ENCODE data around the gene CLEC16A.

DNA sequence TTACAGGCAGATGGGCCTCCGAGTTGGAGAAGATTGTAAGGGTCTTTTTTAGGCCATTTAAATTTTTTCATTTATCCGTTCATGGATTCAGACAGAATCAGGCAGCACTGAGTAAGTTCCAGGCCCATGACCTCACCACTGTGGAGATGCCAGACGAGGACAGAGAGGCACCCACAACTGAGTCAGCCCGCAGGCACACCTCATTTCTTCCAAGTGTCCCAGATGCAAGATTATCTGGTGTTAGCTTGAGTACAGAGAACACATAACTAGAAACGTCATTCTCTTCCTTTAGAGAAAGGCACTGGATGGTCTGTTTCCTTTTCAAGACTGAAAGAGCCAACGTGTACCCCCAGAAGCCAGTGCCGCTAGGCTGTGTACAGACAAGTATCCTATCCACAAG lies 16.9 kb downstream of the CLEC16A start:
- TF ChIP-seq, protein P1, sequence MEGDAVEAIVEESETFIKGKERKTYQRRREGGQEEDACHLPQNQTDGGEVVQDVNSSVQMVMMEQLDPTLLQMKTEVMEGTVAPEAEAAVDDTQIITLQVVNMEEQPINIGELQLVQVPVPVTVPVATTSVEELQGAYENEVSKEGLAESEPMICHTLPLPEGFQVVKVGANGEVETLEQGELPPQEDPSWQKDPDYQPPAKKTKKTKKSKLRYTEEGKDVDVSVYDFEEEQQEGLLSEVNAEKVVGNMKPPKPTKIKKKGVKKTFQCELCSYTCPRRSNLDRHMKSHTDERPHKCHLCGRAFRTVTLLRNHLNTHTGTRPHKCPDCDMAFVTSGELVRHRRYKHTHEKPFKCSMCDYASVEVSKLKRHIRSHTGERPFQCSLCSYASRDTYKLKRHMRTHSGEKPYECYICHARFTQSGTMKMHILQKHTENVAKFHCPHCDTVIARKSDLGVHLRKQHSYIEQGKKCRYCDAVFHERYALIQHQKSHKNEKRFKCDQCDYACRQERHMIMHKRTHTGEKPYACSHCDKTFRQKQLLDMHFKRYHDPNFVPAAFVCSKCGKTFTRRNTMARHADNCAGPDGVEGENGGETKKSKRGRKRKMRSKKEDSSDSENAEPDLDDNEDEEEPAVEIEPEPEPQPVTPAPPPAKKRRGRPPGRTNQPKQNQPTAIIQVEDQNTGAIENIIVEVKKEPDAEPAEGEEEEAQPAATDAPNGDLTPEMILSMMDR (IDR thresholded peaks at IDR 0.05), result no peak
- no peak for TF ChIP-seq POLR2A (IDR thresholded peaks at IDR 0.05)
- TF ChIP-seq EP300 (IDR thresholded peaks at IDR 0.05; ENCODE audit: low read depth), result no peak

All from transverse colon (tissue), 3 donors.